GM19397 (cell line): ENCODE measurements around the gene PLBD2.

ENCODE experiments used
- ATAC-seq: cut with Tn5 transposase; IDR thresholded peaks from one replicate; pipeline ENCODE4 v1.9.1; 2021; ENCODE audit warnings: mild to moderate bottlenecking, moderate library complexity; ENCODE audit not compliant: unreplicated experiment

PLBD2 gene

DNA sequence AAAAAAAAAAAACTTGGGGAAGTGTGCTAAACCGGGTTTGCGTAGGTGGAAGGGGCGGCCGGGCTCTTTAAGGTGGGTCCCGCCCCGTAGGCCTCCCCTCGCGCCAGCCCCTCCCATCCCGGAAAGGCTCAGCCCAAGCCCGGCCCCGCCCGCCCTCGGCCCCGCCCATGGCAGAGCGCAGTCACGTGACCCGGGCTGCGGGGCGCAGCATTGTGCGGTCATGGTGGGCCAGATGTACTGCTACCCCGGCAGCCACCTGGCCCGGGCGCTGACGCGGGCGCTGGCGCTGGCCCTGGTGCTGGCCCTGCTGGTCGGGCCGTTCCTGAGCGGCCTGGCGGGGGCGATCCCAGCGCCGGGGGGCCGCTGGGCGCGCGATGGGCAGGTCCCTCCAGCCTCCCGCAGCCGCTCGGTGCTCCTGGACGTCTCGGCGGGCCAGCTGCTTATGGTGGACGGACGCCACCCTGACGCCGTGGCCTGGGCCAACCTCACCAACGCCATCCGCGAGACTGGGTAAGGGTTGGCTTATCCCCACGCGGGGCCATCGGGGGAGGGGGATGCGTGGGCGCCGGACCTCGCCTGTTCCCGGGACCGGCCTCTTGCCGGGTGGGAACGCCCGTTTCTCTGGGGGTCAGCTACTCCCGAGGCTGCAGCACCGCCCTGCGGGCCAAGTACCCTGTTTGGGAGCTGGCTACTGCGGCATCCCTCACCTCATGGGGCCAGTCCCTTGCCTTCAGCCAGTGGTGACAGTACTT is at the start of gene PLBD2:
Gene PLBD2, plus strand, starts transcription at position 207 of the 752 bp plus-strand sequence. Its CDS starts 14 bp downstream, at position 221.
- ATAC-seq: peak; percentile 92

DNA sequence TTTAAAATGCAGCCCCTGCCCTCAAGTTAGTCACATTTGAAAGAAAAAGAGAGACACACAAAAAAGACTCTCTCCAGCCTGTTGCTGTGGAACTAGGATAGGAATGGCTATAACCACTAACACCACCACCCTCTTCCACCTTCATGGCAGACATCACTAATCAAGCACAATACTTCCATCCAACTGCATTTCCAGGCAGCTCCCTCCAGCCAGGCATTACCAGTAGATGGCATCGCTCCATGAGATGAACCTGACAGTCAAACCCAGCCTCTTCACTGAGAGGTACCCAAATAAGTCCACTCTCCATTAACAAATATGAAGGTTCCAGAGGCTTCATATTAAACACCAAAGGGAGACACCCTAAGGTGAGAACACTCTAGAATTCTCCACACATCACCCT is 47.9 kb upstream of the PLBD2 start:
- ATAC-seq: no peak

DNA sequence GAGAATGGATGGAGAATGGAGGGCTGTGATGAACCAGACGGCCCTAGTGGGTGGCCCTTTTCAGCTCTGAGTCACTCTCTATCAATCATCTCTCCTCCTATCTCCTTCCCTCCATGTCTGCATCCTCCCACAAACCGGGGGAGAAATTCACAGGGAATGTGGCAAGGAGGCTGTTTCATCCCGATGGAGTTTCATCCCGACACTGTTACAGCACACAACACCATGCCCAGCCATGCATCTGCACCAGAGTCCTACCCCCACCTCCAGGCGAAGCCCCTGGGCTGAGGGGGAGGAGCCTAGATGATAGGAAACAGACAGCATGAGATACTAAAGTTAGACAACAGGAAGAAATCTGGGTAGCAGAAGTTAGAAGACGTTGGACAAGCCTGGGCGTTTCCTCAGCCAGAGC is 44.3 kb upstream of the PLBD2 start:
- no peak for ATAC-seq

GRCh38 chr12:113315358-113315757 is 43.0 kb upstream of the PLBD2 start:
- ATAC-seq: no peak

GRCh38 chr12:113316155-113316554 is 42.2 kb upstream of the PLBD2 start:
- ATAC-seq: no peak

- no peak for ATAC-seq
Observed at GRCh38 chr12:113317122-113317521, 41.3 kb upstream of the PLBD2 start.

GRCh38 chr12:113318046-113318656 is 40.2 kb upstream of the PLBD2 start:
- no peak for ATAC-seq

DNA sequence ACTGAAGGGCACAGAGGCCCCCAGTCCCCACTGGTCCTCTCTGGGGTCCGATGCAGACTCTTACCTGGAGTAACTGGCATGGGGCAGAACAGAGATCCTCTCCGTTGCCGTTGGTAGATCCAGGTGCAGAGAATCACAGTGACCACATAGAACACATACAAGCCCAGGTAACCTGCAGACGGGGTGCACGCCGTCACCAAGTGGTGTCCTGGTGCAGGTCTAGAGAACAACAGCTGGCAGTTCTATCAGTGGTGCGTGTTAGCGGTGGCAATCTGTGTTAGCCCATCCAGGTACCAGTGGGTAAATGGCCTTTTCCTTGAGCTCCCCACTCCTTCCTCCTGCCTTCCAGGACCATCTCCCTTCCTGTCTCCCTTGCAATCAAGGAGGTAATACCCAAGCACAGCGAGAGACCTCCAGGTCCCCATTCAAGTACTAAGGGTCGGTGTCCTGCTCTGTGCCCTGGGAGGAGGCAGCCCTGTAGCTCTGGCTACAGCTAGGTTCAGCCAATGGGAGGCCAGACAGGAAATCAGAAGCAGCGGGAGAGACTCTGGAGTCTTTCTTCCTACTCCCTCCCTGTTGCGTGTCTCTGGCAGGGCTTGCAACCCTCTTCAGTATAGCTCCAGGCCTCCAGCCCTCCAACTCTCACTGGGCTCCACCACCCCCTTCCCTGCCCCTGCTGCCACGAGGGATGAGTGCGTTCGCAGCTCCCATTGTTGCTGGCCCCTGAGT is 39.3 kb upstream of the PLBD2 start:
- ATAC-seq: no peak

DNA sequence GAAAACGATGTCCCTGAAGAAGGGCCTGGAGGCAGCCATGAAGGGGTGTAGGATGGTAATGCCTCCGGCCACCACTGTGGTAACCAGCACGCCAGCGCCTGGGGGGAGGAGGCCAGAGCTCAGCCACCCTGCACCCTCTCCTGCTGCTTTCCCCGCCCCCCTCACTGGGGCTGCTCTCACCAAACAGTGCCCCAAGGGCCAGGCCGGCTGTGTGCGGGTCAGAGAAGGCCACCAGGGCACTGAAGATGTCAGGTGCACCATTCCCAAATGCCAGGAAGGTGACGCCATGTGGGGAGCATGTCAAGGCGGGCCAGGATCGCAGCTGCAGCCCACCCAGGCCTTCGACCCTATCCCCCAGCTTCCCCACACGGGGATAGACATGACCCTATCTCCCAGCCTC is 38.0 kb upstream of the PLBD2 start:
- no peak for ATAC-seq

- no peak for ATAC-seq
Observed at GRCh38 chr12:113322343-113322742, 36.0 kb upstream of the PLBD2 start.

DNA sequence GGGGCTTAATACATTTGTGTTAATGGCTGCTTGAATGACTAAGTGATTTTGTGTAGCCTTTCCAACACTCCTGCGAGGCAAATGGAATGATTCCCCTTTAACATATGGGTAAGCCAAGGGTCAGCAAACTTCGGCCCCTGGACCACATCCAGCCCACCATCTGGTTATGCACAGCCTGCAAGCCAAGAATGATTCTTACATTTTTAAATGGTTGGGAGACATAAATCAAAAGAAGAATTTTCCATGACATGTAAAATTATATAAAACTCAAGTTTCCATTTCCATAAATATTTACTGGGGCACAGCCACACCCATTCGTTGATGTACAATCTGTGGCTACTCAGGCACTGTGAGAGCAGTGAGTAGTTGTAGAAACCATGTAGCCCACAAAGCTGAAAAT is 32.5 kb upstream of the PLBD2 start:
- ATAC-seq: no peak

- no peak for ATAC-seq
Observed at GRCh38 chr12:113326775-113327395, 31.5 kb upstream of the PLBD2 start.

DNA sequence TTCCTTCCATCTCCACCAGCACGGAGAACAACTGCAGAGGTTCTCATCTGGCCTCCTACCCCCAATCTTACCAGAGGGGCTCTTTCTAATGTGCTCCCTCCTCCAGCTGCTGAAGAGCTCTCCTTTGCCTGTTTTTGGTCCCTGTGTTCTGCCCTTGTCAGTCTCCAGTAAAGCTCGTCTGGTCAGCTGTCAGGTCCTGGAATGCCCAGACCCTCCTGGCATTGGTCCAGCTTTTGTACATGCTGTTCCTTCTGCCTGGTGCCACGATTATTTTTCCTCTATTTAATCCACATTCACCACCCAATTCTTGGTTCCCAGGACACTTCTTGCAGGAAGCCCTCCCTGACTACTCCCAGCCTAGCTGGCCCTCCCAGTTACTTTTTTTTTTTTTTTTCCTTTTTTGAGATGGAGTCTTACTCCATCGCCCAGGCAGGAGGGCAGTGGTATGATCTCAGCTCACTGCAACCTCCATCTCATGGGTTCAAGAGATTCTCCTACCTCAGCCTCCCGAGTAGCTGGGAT is 30.0 kb upstream of the PLBD2 start:
- ATAC-seq: no peak

DNA sequence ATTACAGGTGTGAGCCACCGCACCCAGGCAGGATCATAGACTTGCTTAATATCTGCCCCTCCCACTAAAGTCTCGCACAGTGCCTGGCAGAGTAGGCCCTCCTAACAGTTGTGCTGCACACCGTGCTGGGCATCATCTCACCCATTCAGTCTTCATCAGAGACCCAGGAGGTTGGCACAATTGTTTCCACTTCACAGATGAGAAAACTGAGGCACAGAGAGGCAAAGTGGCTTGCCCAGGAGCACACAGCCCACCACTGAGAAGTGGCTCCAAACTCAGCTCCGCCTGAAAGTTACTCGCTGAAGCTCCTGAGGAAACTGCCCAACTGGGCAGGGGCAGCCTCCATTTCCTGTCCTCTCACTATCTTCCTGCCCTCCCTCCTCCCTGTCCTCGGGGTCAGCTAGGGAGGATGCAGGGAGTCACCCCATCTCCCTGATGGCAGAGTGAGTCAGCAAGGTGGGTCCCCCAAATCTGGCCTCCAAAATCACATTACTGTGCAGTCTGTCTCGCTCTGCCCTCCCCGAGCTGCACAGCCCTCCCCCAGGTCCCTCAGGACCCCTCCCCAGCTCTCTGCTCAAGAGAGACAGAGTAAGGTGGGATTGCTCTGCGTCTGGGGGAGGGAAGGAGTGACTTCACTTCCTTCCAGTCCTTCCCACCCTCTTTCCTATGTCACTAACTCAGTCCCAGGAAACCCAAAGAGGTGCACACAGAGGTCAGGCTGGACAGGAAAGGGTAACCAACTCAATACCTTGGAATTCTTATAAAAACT is 29.2 kb upstream of the PLBD2 start:
- no peak for ATAC-seq

GRCh38 chr12:113329791-113330417 is 28.5 kb upstream of the PLBD2 start:
- no peak for ATAC-seq

GRCh38 chr12:113330505-113330904 is 27.9 kb upstream of the PLBD2 start:
- ATAC-seq: no peak

DNA sequence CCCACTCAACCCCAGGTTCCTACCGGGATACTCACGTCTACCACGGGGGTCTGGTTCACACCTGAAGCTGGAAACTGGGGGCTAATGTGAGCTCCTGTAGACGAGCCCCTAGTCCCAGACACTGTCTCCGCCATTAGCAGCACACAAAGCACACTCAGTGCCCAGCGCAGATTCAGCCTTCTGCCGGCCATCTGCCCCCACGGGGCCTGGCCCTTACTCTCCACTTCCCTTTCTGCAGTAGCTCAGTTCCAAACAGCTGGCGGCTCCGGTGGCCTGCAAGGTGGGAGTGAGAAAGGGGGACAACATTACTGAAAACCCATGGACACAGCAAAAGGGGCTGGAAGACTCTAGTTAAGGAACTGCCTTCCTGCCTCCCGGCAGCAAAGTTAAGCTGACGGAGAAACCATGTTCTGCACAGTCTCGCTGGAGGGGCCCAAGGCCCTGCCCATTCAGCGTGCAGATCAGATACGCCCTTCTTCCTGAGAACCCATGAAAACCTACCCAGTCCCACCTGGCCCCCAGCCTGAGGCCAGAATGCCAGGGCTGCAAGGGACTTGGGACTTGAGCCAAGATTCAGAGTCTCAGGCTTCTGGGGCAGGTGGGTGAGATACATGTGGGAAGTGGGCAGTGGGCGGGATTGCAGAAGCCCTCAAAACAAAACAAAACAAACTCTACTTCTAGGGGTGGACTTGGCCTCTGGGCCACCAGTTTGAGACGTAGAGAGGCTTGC is 25.5 kb upstream of the PLBD2 start:
- ATAC-seq: no peak

GRCh38 chr12:113333418-113333750 is 25.0 kb upstream of the PLBD2 start:
- ATAC-seq: no peak
